Karpas-422 (cell line): ENCODE measurements around the gene HSP90AB1. TPM values are rescaled to one million over a fixed set of nuclear protein-coding genes. Genes with fewer than 3 reads are reported as not detected.

Experiments
- DNase-seq: peaks from one replicate; pipeline ENCODE4 v3.0.0-alpha.2; 2015
- H2AFZ ChIP-seq: fragments of 200-600 bp; sonication (generic); 2 replicates; pipeline ENCODE4 v1.6.1; 2014; ENCODE audit warnings: antibody characterized with exemption, low read length, mixed read lengths
- H3K27ac ChIP-seq: fragments of 200-600 bp; sonication (generic); 2 replicates; pipeline ENCODE4 v1.5.1; 2014; ENCODE audit warnings: mild to moderate bottlenecking, low read length, moderate library complexity
- H3K27me3 ChIP-seq: fragments of 200-600 bp; sonication (generic); 2 replicates; pipeline ENCODE4 v1.6.1; 2014; ENCODE audit warnings: low read length, mixed read lengths
- H3K36me3 ChIP-seq: fragments of 200-600 bp; sonication (generic); 2 replicates; pipeline ENCODE4 v1.6.1; 2014; ENCODE audit warnings: low read length, mixed read lengths; ENCODE audit not compliant: insufficient read depth
- H3K4me1 ChIP-seq: fragments of 200-600 bp; sonication (generic); 2 replicates; pipeline ENCODE4 v1.6.1; 2014; ENCODE audit warnings: mild to moderate bottlenecking, low read length, mixed read lengths
- H3K4me2 ChIP-seq: fragments of 200-600 bp; sonication (generic); 2 replicates; pipeline ENCODE4 v1.6.1; 2014; ENCODE audit warnings: low read length, low read depth, mild to moderate bottlenecking; ENCODE audit not compliant: poor library complexity, severe bottlenecking
- H3K4me3 ChIP-seq: fragments of 200-600 bp; sonication (generic); 2 replicates; pipeline ENCODE4 v1.5.1; 2014; ENCODE audit warnings: mild to moderate bottlenecking, antibody characterized with exemption, low read length, mixed read lengths
- H3K79me2 ChIP-seq: fragments of 200-600 bp; sonication (generic); 2 replicates; pipeline ENCODE4 v1.6.1; 2014; ENCODE audit warnings: mild to moderate bottlenecking, low read length, mixed read lengths
- H3K9ac ChIP-seq: fragments of 200-600 bp; sonication (generic); 2 replicates; pipeline ENCODE4 v1.6.0; 2014; ENCODE audit warnings: low read length
- H3K9me2 ChIP-seq: fragments of 200-600 bp; sonication (generic), shearing (Covaris generic); replicated peaks from 2 replicates; pipeline ENCODE4 v1.6.0; 2014; ENCODE audit warnings: mild to moderate bottlenecking, low read length, moderate library complexity; ENCODE audit not compliant: insufficient read depth
- H3K9me3 ChIP-seq: fragments of 300-700, 200-600 bp; sonication (generic); 2 replicates; pipeline ENCODE4 v1.6.1; 2014; ENCODE audit warnings: low read length, mixed read lengths
- H4K20me1 ChIP-seq: fragments of 200-600 bp; sonication (generic); 2 replicates; pipeline ENCODE4 v1.6.1; 2014; ENCODE audit warnings: mild to moderate bottlenecking, antibody characterized with exemption, low read length, low read depth; ENCODE audit not compliant: insufficient read depth
- total RNA-seq: library from RNA; depleted of rRNA; stranded (reverse); fragments of >200 nt; shearing (Covaris generic); gene quantifications from 2 replicates; pipeline ENCODE4 v1.2.3, GENCODE V29; 2014; ENCODE audit warnings: low replicate concordance

Gene HSP90AB1
- total RNA-seq, 1 experiment from 2014 or later: 474 TPM

- Histone ChIP-seq H3K27ac (peak within 1 kb of the TSS; percentile 80), H2AFZ (peak within 1 kb of the TSS; percentile 38), H3K4me3 (peak within 1 kb of the TSS; percentile 75), H3K9ac (peak within 1 kb of the TSS; percentile 79), H3K4me2 (peak within 1 kb of the TSS; percentile 97), H4K20me1 (0 out of 2 replicates have a peak, but pooled peaks cover 3% of the 10 kb centered on the region), H3K4me1 (peaks cover 38% of the 10 kb centered on the region), H3K36me3 (peaks cover 5% of the 10 kb centered on the region; the same call in 1 of the 2 replicates), H3K27me3 (no peaks in the 10 kb centered on the region), H3K9me2 (no peaks in the 10 kb centered on the region), H3K79me2 (peaks cover 32% of the 10 kb centered on the region), H3K9me3 (no peaks in the 10 kb centered on the region)
- peak; percentile 86 for DNase-seq
Measured at GRCh38 chr6:44265007-44265721, 18.3 kb downstream of the HSP90AB1 start, which contains the start of gene NFKBIE. TSS of gene NFKBIE (minus strand) at chr6:44265551. CDS start at chr6:44265346, 205 bp downstream.

GRCh38 chr6:44265722-44266233 is 18.9 kb downstream of the HSP90AB1 start:
- Histone ChIP-seq H3K9me2 (no peaks in the 10 kb centered on the region), H4K20me1 (0 out of 2 replicates have a peak, but pooled peaks cover 3% of the 10 kb centered on the region), H3K27me3 (no peaks in the 10 kb centered on the region), H3K9ac (peak overlapping the region; percentile 79), H3K4me3 (peak overlapping the region; percentile 75), H3K27ac (no peak overlapping the region), H2AFZ (peak overlapping the region; percentile 38; the same call in 1 of the 2 replicates), H3K4me1 (peaks cover 38% of the 10 kb centered on the region), H3K4me2 (peak overlapping the region; percentile 97), H3K79me2 (peaks cover 32% of the 10 kb centered on the region), H3K36me3 (peaks cover 5% of the 10 kb centered on the region; the same call in 1 of the 2 replicates), H3K9me3 (no peaks in the 10 kb centered on the region)
- no peak for DNase-seq

DNA sequence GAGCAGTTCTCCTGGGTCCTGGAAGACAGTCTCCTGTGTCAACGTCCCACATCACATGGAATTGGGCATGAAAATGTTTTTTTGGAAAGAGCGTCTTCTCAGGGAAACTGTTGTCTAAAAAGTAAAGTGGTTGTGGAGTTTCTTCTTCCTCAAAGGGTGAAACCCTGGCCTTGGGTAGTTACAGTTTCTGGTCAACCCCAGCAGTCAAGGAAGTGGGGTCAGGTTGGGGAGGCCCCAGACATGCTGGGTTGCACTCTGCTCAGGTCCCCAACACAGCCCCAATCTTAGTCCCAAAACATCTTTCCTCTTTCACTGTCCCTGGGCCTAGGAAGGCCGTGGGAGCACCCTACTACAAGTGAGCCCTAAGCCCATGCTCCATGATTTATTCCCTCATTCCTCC is 19.4 kb downstream of the HSP90AB1 start:
- H3K9me3 ChIP-seq: no peaks in the 10 kb centered on the region
- H3K4me3 ChIP-seq: no peak overlapping the region
- no peak overlapping the region for H3K9ac ChIP-seq
- DNase-seq: no peak
- peaks cover 1% of the 10 kb centered on the region; the same call in 1 of the 2 replicates for H3K36me3 ChIP-seq
- peaks cover 32% of the 10 kb centered on the region for H3K79me2 ChIP-seq
- H3K4me2 ChIP-seq: peak overlapping the region; percentile 97
- no peaks in the 10 kb centered on the region for H3K9me2 ChIP-seq
- no peak overlapping the region for H2AFZ ChIP-seq
- 0 out of 2 replicates have a peak, but pooled peaks cover 3% of the 10 kb centered on the region for H4K20me1 ChIP-seq
- no peaks in the 10 kb centered on the region for H3K27me3 ChIP-seq
- H3K27ac ChIP-seq: no peak overlapping the region
- peaks cover 35% of the 10 kb centered on the region for H3K4me1 ChIP-seq

DNA sequence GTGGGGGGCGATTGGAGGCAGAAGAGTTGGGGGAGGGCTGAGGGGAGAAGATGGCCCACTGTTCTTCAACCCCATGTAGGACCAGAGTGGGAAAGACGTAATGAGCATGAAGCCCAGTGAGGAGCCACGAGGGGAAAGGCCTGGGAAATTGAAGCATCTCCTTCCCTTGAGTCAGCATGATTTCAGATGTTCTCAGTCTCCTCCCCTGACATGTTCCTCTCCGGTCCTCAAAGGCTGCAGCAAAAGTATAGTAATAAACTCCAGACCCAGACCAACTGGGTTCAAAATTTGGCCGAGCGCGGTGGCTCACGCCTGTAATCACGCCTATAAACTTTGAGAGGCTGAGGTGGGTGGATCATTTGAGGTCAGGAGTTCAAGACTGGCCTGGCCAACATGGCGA is 20.4 kb downstream of the HSP90AB1 start:
- no peak overlapping the region for H2AFZ ChIP-seq
- H3K4me3 ChIP-seq: no peak overlapping the region
- no peak overlapping the region for H3K4me2 ChIP-seq
- H3K9me3 ChIP-seq: no peaks in the 10 kb centered on the region
- H3K27me3 ChIP-seq: no peaks in the 10 kb centered on the region
- H3K9ac ChIP-seq: no peak overlapping the region
- H3K79me2 ChIP-seq: peaks cover 26% of the 10 kb centered on the region
- H4K20me1 ChIP-seq: 0 out of 2 replicates have a peak, but pooled peaks cover 3% of the 10 kb centered on the region
- H3K36me3 ChIP-seq: no peaks in the 10 kb centered on the region
- H3K4me1 ChIP-seq: peaks cover 26% of the 10 kb centered on the region
- no peak for DNase-seq
- H3K27ac ChIP-seq: no peak overlapping the region
- H3K9me2 ChIP-seq: no peaks in the 10 kb centered on the region

DNA sequence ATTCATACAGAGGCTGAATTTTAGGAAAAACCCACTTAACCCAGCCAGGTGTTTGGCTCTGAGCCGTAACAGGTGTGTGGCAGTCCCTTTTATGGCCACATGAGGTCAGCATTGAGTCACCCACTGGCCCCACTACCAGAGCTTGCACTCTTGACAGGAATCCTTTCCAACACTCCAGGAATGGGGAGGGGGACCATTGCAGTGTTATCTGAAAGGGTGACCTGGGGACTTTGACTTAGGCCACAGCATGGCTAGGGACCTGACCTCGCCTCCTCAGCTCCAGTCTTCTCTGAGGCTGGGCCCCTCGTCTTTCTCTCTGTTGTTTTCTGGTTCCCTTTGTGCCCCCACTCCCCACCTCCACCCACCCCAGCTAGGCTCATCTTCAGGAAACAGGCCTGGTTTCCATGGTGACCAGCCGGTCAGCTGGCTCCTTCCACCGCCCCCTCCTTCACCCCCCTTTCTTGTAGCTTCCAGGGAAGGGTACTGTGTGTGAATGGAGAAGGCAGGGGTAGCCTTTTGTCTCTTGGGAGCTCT is 21.3 kb downstream of the HSP90AB1 start:
- no peak overlapping the region for H2AFZ ChIP-seq
- no peaks in the 10 kb centered on the region for H3K36me3 ChIP-seq
- peaks cover 17% of the 10 kb centered on the region for H3K79me2 ChIP-seq
- H3K4me2 ChIP-seq: no peak overlapping the region
- H3K27ac ChIP-seq: no peak overlapping the region
- DNase-seq: peak; percentile 84
- no peaks in the 10 kb centered on the region for H3K27me3 ChIP-seq
- no peaks in the 10 kb centered on the region for H3K9me3 ChIP-seq
- H4K20me1 ChIP-seq: 0 out of 2 replicates have a peak, but pooled peaks cover 3% of the 10 kb centered on the region
- H3K4me3 ChIP-seq: no peak overlapping the region
- no peaks in the 10 kb centered on the region for H3K9me2 ChIP-seq
- H3K4me1 ChIP-seq: peaks cover 17% of the 10 kb centered on the region
- no peak overlapping the region for H3K9ac ChIP-seq

DNA sequence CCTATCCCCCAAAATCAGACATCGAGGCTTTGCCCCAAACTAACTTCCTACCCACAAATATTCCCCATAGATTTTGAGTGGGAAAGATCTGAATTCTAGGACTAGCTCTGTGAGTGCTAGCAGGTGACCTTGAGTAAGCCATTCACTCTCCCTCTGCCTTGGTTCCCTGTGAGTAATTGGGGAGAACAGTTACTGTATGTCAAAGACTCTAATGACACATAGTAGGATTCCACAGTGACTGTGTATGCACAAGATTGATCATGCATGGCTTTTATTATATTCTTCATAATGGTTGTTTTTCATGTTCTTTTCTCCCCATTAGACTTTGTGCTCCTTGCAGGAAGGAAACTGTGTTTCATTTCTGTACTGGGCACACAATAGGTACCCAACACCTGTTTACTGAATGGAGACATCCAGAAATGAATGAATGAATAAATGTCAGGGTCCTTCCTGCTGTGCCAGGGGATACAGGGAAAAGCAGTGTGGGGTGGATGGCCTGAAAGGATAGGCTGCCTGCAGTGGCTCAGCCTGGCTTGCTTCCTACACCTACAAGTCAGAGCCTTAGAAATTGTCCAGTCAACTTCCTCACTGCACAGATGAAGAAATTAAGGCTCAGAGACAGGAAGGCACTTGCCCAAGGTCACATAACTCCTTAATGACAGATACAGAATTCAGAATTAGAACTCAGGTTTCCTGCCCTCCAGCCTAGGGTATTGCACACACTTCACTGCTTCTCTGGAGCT is 22.4 kb downstream of the HSP90AB1 start:
- no peak overlapping the region for H3K4me2 ChIP-seq
- peaks cover 6% of the 10 kb centered on the region for H3K79me2 ChIP-seq
- no peaks in the 10 kb centered on the region for H3K36me3 ChIP-seq
- no peak overlapping the region for H2AFZ ChIP-seq
- no peaks in the 10 kb centered on the region for H3K9me3 ChIP-seq
- H4K20me1 ChIP-seq: 0 out of 2 replicates have a peak, but pooled peaks cover 3% of the 10 kb centered on the region
- H3K4me1 ChIP-seq: peaks cover 7% of the 10 kb centered on the region
- no peaks in the 10 kb centered on the region for H3K27me3 ChIP-seq
- no peak overlapping the region for H3K27ac ChIP-seq
- no peak overlapping the region for H3K4me3 ChIP-seq
- no peaks in the 10 kb centered on the region for H3K9me2 ChIP-seq
- DNase-seq: no peak
- no peak overlapping the region for H3K9ac ChIP-seq

GRCh38 chr6:44269921-44270525 is 23.1 kb downstream of the HSP90AB1 start, which contains the start of gene TMEM151B:
TSS of gene TMEM151B (plus strand) at chr6:44270450. CDS start at chr6:44270743, 293 bp downstream.
- H3K9me3 ChIP-seq: no peaks in the 10 kb centered on the region
- H3K27ac ChIP-seq: no peak within 1 kb of the TSS
- no peaks in the 10 kb centered on the region for H3K27me3 ChIP-seq
- 0 out of 2 replicates have a peak, but pooled peaks cover 3% of the 10 kb centered on the region for H4K20me1 ChIP-seq
- no peaks in the 10 kb centered on the region; the same call in 1 of the 2 replicates for H3K79me2 ChIP-seq
- peak; percentile 54 for DNase-seq
- H3K36me3 ChIP-seq: no peaks in the 10 kb centered on the region
- H3K9ac ChIP-seq: peak within 1 kb of the TSS; percentile 20; the same call in 1 of the 2 replicates
- peak within 1 kb of the TSS; percentile 44 for H3K4me2 ChIP-seq
- H2AFZ ChIP-seq: no peak within 1 kb of the TSS
- H3K4me1 ChIP-seq: peaks cover 3% of the 10 kb centered on the region; the same call in 1 of the 2 replicates
- peak within 1 kb of the TSS; percentile 47; the same call in 1 of the 2 replicates for H3K4me3 ChIP-seq
- H3K9me2 ChIP-seq: no peaks in the 10 kb centered on the region
